Fibroblast of gingiva (primary cell): ENCODE results near the gene TOP2A.
A peak's percentile ranks its signal among the peaks of the same experiment; 100 is the strongest.
"Not testable (repeated sequence)": the region's sequence is repeated elsewhere in the genome, so short reads cannot be mapped to it uniquely, and the experiment has no call there.

Experiments
- DNase-seq: peaks from one replicate; pipeline ENCODE4 v3.0.0-alpha.2; 2011; ENCODE audit warnings: low read depth

TOP2A gene

GRCh38 chr17:40432864-40433528 is 15.3 kb upstream of the TOP2A start:
- peak; percentile 18 for DNase-seq

GRCh38 chr17:40431231-40431602 is 13.5 kb upstream of the TOP2A start:
- no peak for DNase-seq

GRCh38 chr17:40430272-40431230 is 12.9 kb upstream of the TOP2A start:
- no peak for DNase-seq

- no peak for DNase-seq
Observed at GRCh38 chr17:40427002-40427491, 9.4 kb upstream of the TOP2A start.

- DNase-seq, result no peak
Observed at GRCh38 chr17:40425741-40426140, 8.0 kb upstream of the TOP2A start.

- DNase-seq, result no peak
Observed at GRCh38 chr17:40422990-40423633, 5.4 kb upstream of the TOP2A start.

GRCh38 chr17:40419559-40420331 is 2.0 kb upstream of the TOP2A start:
- DNase-seq, result no peak

GRCh38 chr17:40418428-40418706 is 671 bp upstream of the TOP2A start:
- no peak for DNase-seq

- no peak for DNase-seq
Observed at GRCh38 chr17:40417258-40417608, 463 bp downstream of the TOP2A start.

- DNase-seq, result no peak
Observed at GRCh38 chr17:40416671-40417070, 1.0 kb downstream of the TOP2A start.

- peak; percentile 52 for DNase-seq
Observed at GRCh38 chr17:40415390-40415789, 2.3 kb downstream of the TOP2A start.

- DNase-seq, result not testable (repeated sequence)
Observed at GRCh38 chr17:40414312-40414711, 3.4 kb downstream of the TOP2A start.

GRCh38 chr17:40412880-40413279 is 4.8 kb downstream of the TOP2A start:
- DNase-seq, result no peak

- DNase-seq, result no peak
Observed at GRCh38 chr17:40411821-40412220, 5.9 kb downstream of the TOP2A start.

- no peak for DNase-seq
Observed at GRCh38 chr17:40410082-40410481, 7.6 kb downstream of the TOP2A start.

- DNase-seq, result peak; percentile 19
Observed at GRCh38 chr17:40409540-40409939, 8.2 kb downstream of the TOP2A start.

GRCh38 chr17:40407460-40407859 is 10.2 kb downstream of the TOP2A start:
- DNase-seq, result no peak

GRCh38 chr17:40404003-40404402 is 13.7 kb downstream of the TOP2A start:
- no peak for DNase-seq

- no peak for DNase-seq
Observed at GRCh38 chr17:40402668-40403067, 15.0 kb downstream of the TOP2A start.

- peak; percentile 70 for DNase-seq
Observed at GRCh38 chr17:40399185-40399584, 18.5 kb downstream of the TOP2A start.

GRCh38 chr17:40386555-40386954 is 31.1 kb downstream of the TOP2A start:
- DNase-seq, result not testable (repeated sequence)

GRCh38 chr17:40382251-40382650 is 35.4 kb downstream of the TOP2A start:
- DNase-seq, result no peak
